ENCODE measurements around the gene PLXNB1. TPM values are rescaled to one million over a fixed set of nuclear protein-coding genes. Genes with fewer than 3 reads are reported as not detected.
"Not testable (repeated sequence)": the region's sequence is repeated elsewhere in the genome, so short reads cannot be mapped to it uniquely, and the experiment has no call there.

PLXNB1 gene
- total RNA-seq, 8 experiments from 2014 or later: 20.1 to 54.4 (median 34.7) TPM

- ATAC-seq (replicated peaks in 6 of 8): no peak
- H3K4me1 ChIP-seq (replicated peaks in 1 of 2): no peaks in the 10 kb centered on the region
- no peak overlapping the region for H3K4me3 ChIP-seq
- H3K27ac ChIP-seq: no peak overlapping the region
- 20 to 100% (median 82%) methylated on average over 1 to 9 of the region's 21 CpGs; no CpG with 5 or more reads in 5 of the 10 experiments for WGBS, 10 experiments
- in situ Hi-C loops (cut with MboI; ENCODE audit: low pct_unique_long_range_greater_than_20kb in 2 of 9, low sequenced_read_pairs in 9 of 9, unreplicated experiment in 9 of 9): no loop called here
These were observed 25.2 kb downstream of the PLXNB1 start for GRCh38 chr3:48404440-48405342.

GRCh38 chr3:48403533-48404439 is 26.1 kb downstream of the PLXNB1 start:
- no peak overlapping the region for H3K27ac ChIP-seq
- WGBS, 10 experiments: 60 to 100% (median 87%) methylated on average over 1 to 4 of the region's 15 CpGs; no CpG with 5 or more reads in 4 of the 10 experiments

GRCh38 chr3:48402907-48403306 is 27.0 kb downstream of the PLXNB1 start:
- no peak overlapping the region for H3K27ac ChIP-seq
- H3K4me1 ChIP-seq (replicated peaks in 1 of 2): no peaks in the 10 kb centered on the region
- in situ Hi-C loops (cut with MboI; ENCODE audit: low pct_unique_long_range_greater_than_20kb in 2 of 9, low sequenced_read_pairs in 9 of 9, unreplicated experiment in 9 of 9): no loop called here
- ATAC-seq (replicated peaks in 6 of 8): no peak
- no peak overlapping the region for H3K4me3 ChIP-seq
- WGBS, 10 experiments: 33 to 100% (median 80%) methylated on average over 1 to 3 of the region's 3 CpGs; no CpG with 5 or more reads in 4 of the 10 experiments

More at GRCh38 chr3:48403533-48404439, 26.1 kb downstream of the PLXNB1 start:
- no peak for ATAC-seq (replicated peaks in 6 of 8)
- no peaks in the 10 kb centered on the region for H3K4me1 ChIP-seq (replicated peaks in 1 of 2)
- H3K4me3 ChIP-seq: no peak overlapping the region
- in situ Hi-C loops (cut with MboI; ENCODE audit: low pct_unique_long_range_greater_than_20kb in 2 of 9, low sequenced_read_pairs in 9 of 9, unreplicated experiment in 9 of 9): no loop called here

- ATAC-seq (replicated peaks in 6 of 8): peak in 2 of 8 experiments; percentile 55 to 63
- in situ Hi-C loops (cut with MboI; ENCODE audit: low pct_unique_long_range_greater_than_20kb in 2 of 9, low sequenced_read_pairs in 9 of 9, unreplicated experiment in 9 of 9): no loop called here
- Histone ChIP-seq H3K27ac (no peak overlapping the region), H3K4me1 (replicated peaks in 1 of 2) (no peaks in the 10 kb centered on the region), H3K4me3 (no peak overlapping the region)
- WGBS, 10 experiments: 0 to 90% (median 43%) methylated on average over 1 to 7 of the region's 8 CpGs; no CpG with 5 or more reads in 4 of the 10 experiments
These were observed 27.6 kb downstream of the PLXNB1 start for GRCh38 chr3:48402281-48402732.

- H3K4me3 ChIP-seq; H3K4me1 ChIP-seq (replicated peaks in 1 of 2); H3K27ac ChIP-seq; in situ Hi-C loops (cut with MboI; ENCODE audit: low pct_unique_long_range_greater_than_20kb in 2 of 9, low sequenced_read_pairs in 9 of 9, unreplicated experiment in 9 of 9); ATAC-seq (replicated peaks in 6 of 8): not testable (repeated sequence)
- WGBS, 10 experiments: 79 to 98% (median 87%) methylated on average over 2 to 10 of the region's 12 CpGs; no CpG with 5 or more reads in 5 of the 10 experiments
These were observed 28.4 kb downstream of the PLXNB1 start for GRCh38 chr3:48401434-48401901.

- in situ Hi-C loops (cut with MboI; ENCODE audit: low pct_unique_long_range_greater_than_20kb in 2 of 9, low sequenced_read_pairs in 9 of 9, unreplicated experiment in 9 of 9): no loop called here
- 0 to 100% (median 80%) methylated on average over 1 to 6 of the region's 6 CpGs; no CpG with 5 or more reads in 1 of the 10 experiments for WGBS, 10 experiments
- no peak overlapping the region for H3K27ac ChIP-seq
- no peaks in the 10 kb centered on the region for H3K4me1 ChIP-seq (replicated peaks in 1 of 2)
- ATAC-seq (replicated peaks in 6 of 8): peak; percentile 12 to 79 (median 44)
- no peak overlapping the region for H3K4me3 ChIP-seq
These were observed 29.0 kb downstream of the PLXNB1 start for GRCh38 chr3:48400824-48401433.

- ATAC-seq (replicated peaks in 6 of 8): peak in 3 of 8 experiments; percentile 3 to 23 (median 6)
- Histone ChIP-seq H3K27ac (no peak overlapping the region), H3K4me1 (replicated peaks in 1 of 2) (no peaks in the 10 kb centered on the region), H3K4me3 (no peak overlapping the region)
- 41 to 79% (median 60%) methylated on average over 2 to 4 of the region's 4 CpGs; no CpG with 5 or more reads in 7 of the 10 experiments for WGBS, 10 experiments
- in situ Hi-C loops (cut with MboI; ENCODE audit: low pct_unique_long_range_greater_than_20kb in 2 of 9, low sequenced_read_pairs in 9 of 9, unreplicated experiment in 9 of 9): no loop called here
These were observed 30.3 kb downstream of the PLXNB1 start for GRCh38 chr3:48399387-48400172.

- Histone ChIP-seq H3K4me3 (no peak overlapping the region), H3K27ac (no peak overlapping the region), H3K4me1 (replicated peaks in 1 of 2) (no peaks in the 10 kb centered on the region)
- 20 to 84% (median 56%) methylated on average over 2 to 5 of the region's 11 CpGs; no CpG with 5 or more reads in 6 of the 10 experiments for WGBS, 10 experiments
- in situ Hi-C loops (cut with MboI; ENCODE audit: low pct_unique_long_range_greater_than_20kb in 2 of 9, low sequenced_read_pairs in 9 of 9, unreplicated experiment in 9 of 9): no loop called here
- peak in 1 of 8 experiments; percentile 3 for ATAC-seq (replicated peaks in 6 of 8)
These were observed 31.0 kb downstream of the PLXNB1 start for GRCh38 chr3:48398701-48399386.

- Histone ChIP-seq H3K4me1 (replicated peaks in 1 of 2) (no peaks in the 10 kb centered on the region), H3K27ac (no peak overlapping the region), H3K4me3 (no peak overlapping the region)
- ATAC-seq (replicated peaks in 6 of 8): no peak
- WGBS, 10 experiments: 40 to 67% (median 59%) methylated on average over 1 to 5 of the region's 9 CpGs; no CpG with 5 or more reads in 4 of the 10 experiments
- in situ Hi-C loops (cut with MboI; ENCODE audit: low pct_unique_long_range_greater_than_20kb in 2 of 9, low sequenced_read_pairs in 9 of 9, unreplicated experiment in 9 of 9): no loop called here
These were observed 31.9 kb downstream of the PLXNB1 start for GRCh38 chr3:48397767-48398681.

GRCh38 chr3:48395714-48396113 is 34.2 kb downstream of the PLXNB1 start:
- in situ Hi-C loops (cut with MboI; ENCODE audit: low pct_unique_long_range_greater_than_20kb in 2 of 9, low sequenced_read_pairs in 9 of 9, unreplicated experiment in 9 of 9): no loop called here
- WGBS, 10 experiments: 20 to 83% (median 59%) methylated on average over 1 to 2 of the region's 3 CpGs; no CpG with 5 or more reads in 3 of the 10 experiments
- ATAC-seq (replicated peaks in 6 of 8): no peak

GRCh38 chr3:48394391-48394790 is 35.5 kb downstream of the PLXNB1 start:
- in situ Hi-C loops (cut with MboI; ENCODE audit: low pct_unique_long_range_greater_than_20kb in 2 of 9, low sequenced_read_pairs in 9 of 9, unreplicated experiment in 9 of 9): no loop called here
- ATAC-seq (replicated peaks in 6 of 8): no peak
- 67 to 100% (median 96%) methylated on average over 1 to 2 of the region's 2 CpGs for whole genome bisulfite sequencing, 10 experiments
- Histone ChIP-seq H3K4me1 (replicated peaks in 1 of 2) (no peaks in the 10 kb centered on the region), H3K4me3 (no peak overlapping the region), H3K27ac (no peak overlapping the region)

More at GRCh38 chr3:48395714-48396113, 34.2 kb downstream of the PLXNB1 start:
- Histone ChIP-seq H3K4me3 (no peak overlapping the region), H3K27ac (no peak overlapping the region), H3K4me1 (replicated peaks in 1 of 2) (no peaks in the 10 kb centered on the region)

All from motor neuron (in vitro differentiated cells).